KOPT-K1 (cell line): Measurements from ENCODE around the gene MYO1B.

Experiments used
- H3K27ac ChIP-seq: fragments of 200-600 bp; sonication (generic); 2 replicates; pipeline ENCODE4 v1.5.1; 2016; ENCODE audit warnings: antibody characterized with exemption, mild to moderate bottlenecking, low read depth, low read length; ENCODE audit not compliant: poor library complexity, severe bottlenecking
- H3K36me3 ChIP-seq: fragments of 200-600 bp; sonication (generic); 2 replicates; pipeline ENCODE4 v1.5.1; 2017; ENCODE audit warnings: antibody characterized with exemption, mild to moderate bottlenecking, low read length, moderate library complexity; ENCODE audit not compliant: insufficient read depth
- H3K9me3 ChIP-seq: fragments of 200-600 bp; sonication (generic); 2 replicates; pipeline ENCODE4 v1.5.1; 2017; ENCODE audit warnings: antibody characterized with exemption, low read length, mild to moderate bottlenecking; ENCODE audit not compliant: insufficient read depth, poor library complexity, severe bottlenecking

Gene MYO1B

DNA sequence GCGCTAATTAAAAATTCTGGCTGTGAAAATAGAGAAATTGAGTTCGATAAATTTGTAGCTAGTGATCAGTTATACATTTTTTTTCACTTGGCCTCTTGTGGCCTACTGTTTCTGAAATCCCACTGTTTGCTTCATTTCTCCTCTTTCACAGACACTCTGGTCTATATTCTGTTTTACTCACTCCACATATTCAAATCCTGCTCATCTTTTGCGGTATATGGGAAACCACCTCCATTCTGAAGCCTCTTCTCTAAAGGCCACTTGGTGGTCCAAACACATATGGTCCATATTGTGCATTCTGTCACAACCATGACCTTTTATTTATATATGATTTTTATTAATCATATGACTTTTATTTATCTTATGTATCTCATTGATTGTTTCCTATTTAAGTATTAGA is 67.0 kb downstream of the MYO1B start:
- no peaks in the 10 kb centered on the region for H3K9me3 ChIP-seq
- H3K36me3 ChIP-seq = no peaks in the 10 kb centered on the region
- H3K27ac ChIP-seq = no peak overlapping the region

DNA sequence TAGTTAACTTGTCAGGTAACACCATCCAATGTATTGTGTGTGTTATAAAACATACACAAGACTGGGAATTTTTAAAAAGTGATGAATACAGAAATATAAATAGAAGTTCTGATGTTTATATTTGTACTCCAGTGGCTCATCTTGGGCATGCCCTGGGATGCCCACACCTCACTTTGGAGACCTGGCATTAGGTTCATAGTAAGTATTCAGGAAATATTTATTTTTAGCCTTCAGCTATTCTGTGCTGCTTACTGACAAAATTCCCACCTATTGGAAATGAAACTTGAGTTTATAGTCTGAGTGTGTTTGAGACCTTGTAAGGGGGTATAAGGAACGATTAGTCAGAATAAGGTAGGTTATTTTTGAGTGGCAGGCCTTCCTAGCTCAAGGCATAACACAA is 67.5 kb downstream of the MYO1B start:
- Histone ChIP-seq H3K9me3 (no peaks in the 10 kb centered on the region), H3K36me3 (no peaks in the 10 kb centered on the region), H3K27ac (no peak overlapping the region)

GRCh38 chr2:191314697-191315364 is 69.6 kb downstream of the MYO1B start:
- Histone ChIP-seq H3K9me3 (no peaks in the 10 kb centered on the region), H3K27ac (no peak overlapping the region), H3K36me3 (no peaks in the 10 kb centered on the region)

DNA sequence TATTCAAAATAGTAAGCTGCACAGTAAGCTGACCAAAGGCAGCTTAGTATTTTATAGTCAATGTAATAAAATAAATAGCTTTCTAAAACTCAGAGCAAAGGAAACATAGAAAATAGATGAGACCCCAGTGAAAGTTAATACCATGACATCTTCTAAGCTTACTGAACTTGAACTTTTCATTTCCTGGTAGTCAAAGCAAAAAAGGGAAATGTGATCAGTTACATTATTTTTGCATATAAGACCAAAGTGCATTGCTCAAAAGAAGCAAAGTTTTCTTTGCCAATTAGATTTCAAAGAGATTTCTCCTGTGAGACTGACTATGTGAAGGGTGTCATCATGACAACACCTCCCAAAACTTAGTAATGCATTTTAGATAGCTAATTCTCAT is 70.2 kb downstream of the MYO1B start:
- no peak overlapping the region for H3K27ac ChIP-seq
- no peaks in the 10 kb centered on the region for H3K36me3 ChIP-seq
- no peaks in the 10 kb centered on the region for H3K9me3 ChIP-seq

DNA sequence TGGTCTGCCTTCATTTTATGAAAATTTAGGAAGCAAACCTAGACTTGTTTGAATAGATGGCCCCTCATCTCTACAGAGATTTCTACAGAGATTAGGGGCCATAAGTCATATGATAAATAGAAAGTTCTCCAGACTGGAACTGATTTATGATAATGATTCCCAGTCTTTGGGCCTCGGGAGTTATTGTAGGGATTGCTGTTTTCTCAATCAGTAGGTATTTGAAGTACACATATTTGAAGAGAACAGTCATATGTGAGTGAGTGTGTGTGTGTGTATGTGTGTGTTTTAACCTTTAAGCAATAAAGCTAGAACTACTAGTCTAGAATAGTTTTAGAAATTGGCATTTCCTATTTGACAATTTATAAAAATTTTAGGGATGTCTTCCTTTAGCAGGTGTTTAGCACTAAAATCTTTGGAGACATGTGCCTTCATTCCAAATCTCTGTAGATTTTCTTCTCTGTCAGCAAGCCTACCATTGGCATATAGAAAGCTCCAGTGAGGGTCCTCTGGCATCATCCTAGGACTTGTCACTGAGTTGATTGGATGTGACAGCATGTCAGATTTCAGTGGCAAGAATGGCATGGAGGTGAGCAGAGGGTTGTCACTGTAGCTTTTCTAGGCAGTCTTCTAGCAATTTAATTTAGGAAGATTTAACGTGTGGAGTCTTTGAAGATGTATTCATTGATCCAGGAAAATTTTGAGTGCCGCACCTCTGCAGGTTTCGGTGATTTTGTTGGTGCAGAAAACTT is 71.2 kb downstream of the MYO1B start:
- Histone ChIP-seq H3K36me3 (no peaks in the 10 kb centered on the region), H3K9me3 (no peaks in the 10 kb centered on the region), H3K27ac (no peak overlapping the region)

GRCh38 chr2:191318037-191318728 is 73.0 kb downstream of the MYO1B start:
- Histone ChIP-seq H3K9me3 (peaks cover under 1% of the 10 kb centered on the region), H3K36me3 (no peaks in the 10 kb centered on the region), H3K27ac (peak overlapping the region; percentile 8)

- H3K27ac ChIP-seq = peak overlapping the region; percentile 8
- peaks cover 5% of the 10 kb centered on the region for H3K9me3 ChIP-seq
- H3K36me3 ChIP-seq = no peaks in the 10 kb centered on the region
Observed at GRCh38 chr2:191318729-191319078, 73.5 kb downstream of the MYO1B start.

DNA sequence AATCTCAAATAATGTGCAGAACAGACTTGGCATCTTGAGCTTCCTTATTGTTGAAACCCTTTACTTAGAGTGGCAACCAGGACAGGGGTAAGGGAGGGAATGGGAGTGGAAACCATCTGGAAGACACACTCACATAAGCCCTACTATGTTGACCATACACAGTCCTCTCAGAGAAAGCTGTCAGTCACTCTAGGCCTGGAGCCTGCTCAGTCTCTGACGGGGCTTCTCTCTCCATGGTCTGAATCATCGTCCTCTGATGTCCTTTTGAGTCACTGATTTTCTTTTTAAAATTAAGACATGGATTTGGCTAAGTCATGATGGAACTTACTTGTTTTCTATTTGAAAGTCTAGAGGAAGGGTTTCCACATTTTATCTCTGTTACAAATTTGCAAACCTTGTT is 74.0 kb downstream of the MYO1B start:
- Histone ChIP-seq H3K9me3 (peaks cover 9% of the 10 kb centered on the region), H3K27ac (no peak overlapping the region), H3K36me3 (no peaks in the 10 kb centered on the region)

GRCh38 chr2:191320881-191321280 is 75.7 kb downstream of the MYO1B start:
- Histone ChIP-seq H3K9me3 (peaks cover 9% of the 10 kb centered on the region), H3K27ac (no peak overlapping the region)

DNA sequence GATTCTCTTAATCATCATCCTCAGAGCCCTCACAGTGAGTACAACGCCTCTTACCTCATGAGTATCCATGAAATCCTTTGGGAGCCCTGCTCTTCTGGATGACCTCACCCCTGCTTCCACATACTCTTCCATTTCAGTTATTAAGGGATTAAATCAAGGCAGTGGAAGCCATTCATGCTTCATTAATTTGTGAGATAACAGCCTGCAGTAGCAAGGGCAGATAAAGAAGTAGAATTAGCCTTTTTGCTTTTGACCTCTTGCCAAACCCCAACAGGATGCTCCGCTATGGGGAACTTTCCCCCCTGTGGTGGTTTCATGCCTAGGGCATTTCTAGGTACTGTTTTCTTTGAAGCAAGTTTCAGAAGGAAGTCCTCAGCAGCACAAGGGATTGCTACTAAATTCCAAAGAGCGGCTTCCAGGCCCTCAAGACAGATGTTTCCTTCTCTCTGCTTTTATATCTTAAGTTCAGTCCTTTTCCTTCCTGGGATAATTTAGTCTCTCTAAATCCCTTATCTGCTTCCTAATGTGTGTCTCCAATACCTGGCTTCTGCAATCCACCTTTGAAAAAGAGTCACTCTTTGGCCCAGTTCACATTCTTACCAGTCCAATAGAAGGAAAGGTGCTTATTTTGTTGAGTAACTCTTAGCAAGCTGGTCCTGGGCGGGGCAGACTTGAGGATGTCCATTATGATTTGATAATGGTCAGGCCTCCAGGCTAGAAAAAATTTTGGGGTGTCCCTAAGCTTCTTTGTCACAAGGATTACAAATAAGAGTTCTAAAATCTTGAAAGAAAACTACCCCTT is 76.9 kb downstream of the MYO1B start:
- Histone ChIP-seq H3K36me3 (no peaks in the 10 kb centered on the region), H3K27ac (peak overlapping the region; percentile 6), H3K9me3 (peaks cover 9% of the 10 kb centered on the region)

More at GRCh38 chr2:191320881-191321280, 75.7 kb downstream of the MYO1B start:
- no peaks in the 10 kb centered on the region for H3K36me3 ChIP-seq

DNA sequence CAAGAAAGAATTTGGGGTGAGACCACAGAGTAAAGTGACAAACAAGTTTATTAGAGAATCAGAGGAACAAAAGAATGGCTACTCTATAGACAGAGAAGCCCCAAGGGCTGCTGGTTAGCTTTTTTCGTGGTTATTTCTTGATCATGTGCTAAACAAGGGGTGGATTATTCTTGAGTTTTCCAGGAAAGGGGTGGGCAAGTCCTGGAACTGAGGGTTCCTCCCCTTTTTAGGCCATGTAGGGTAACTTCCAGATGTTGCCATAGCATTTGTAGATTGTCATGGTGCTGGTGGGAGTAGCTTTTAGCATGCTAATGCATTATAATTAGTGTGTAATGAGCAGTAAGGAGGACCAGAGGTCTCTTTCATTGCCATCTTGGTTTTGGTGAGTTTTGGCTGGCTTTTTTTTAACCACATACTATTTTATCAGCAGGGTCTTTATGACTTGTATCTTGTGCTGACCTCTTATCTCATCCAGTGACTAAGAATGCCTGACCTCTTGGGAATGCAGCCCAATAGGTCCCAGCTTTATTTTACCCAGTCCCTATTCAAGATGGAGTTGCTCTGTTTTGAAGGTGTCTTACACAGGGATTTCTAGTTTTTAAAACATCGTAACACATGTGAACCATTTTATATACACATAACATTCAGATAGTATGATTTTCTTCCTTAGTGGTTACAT is 77.8 kb downstream of the MYO1B start:
- H3K36me3 ChIP-seq = no peaks in the 10 kb centered on the region
- H3K9me3 ChIP-seq = peaks cover 9% of the 10 kb centered on the region
- no peak overlapping the region for H3K27ac ChIP-seq

- Histone ChIP-seq H3K36me3 (no peaks in the 10 kb centered on the region; the same call in 1 of the 2 replicates), H3K9me3 (peaks cover 9% of the 10 kb centered on the region), H3K27ac (no peak overlapping the region)
Observed at GRCh38 chr2:191325651-191326365, 80.6 kb downstream of the MYO1B start.

GRCh38 chr2:191327484-191327883 is 82.3 kb downstream of the MYO1B start:
- Histone ChIP-seq H3K27ac (no peak overlapping the region), H3K9me3 (peaks cover 9% of the 10 kb centered on the region), H3K36me3 (no peaks in the 10 kb centered on the region; the same call in 1 of the 2 replicates)
